Measurements from ENCODE around the gene TAF5L.
"Not testable (repeated sequence)": the region's sequence is repeated elsewhere in the genome, so short reads cannot be mapped to it uniquely, and the experiment has no call there.

The TAF5L gene

DNA sequence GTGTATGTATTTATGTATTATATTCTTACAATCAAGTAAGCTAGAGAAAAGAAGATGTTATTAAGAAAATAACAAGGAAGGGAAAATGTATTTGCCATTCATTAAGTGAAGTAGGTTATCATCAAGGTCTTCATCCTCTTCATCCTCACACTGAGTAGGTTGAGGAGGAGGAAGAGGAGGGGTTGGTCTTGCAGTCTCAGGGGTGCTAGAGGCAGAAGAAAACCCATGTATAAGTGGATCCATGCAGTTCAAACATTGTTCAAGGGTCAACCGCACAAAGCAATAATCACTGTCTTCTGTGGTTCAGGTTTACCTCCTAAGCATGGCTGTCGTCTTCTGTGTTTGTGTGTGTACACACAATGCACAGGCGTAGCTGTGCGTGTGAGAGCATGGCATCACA, 17.0 kb upstream of the TAF5L start:
- DNase-seq (ENCODE audit: low spot score) = no peak

- no peak for DNase-seq (ENCODE audit: low spot score)
Observed at GRCh38 chr1:229642376-229642775, 16.5 kb upstream of the TAF5L start.

- no peak for DNase-seq (ENCODE audit: low spot score)
Observed at GRCh38 chr1:229641306-229641705, 15.4 kb upstream of the TAF5L start.

DNA sequence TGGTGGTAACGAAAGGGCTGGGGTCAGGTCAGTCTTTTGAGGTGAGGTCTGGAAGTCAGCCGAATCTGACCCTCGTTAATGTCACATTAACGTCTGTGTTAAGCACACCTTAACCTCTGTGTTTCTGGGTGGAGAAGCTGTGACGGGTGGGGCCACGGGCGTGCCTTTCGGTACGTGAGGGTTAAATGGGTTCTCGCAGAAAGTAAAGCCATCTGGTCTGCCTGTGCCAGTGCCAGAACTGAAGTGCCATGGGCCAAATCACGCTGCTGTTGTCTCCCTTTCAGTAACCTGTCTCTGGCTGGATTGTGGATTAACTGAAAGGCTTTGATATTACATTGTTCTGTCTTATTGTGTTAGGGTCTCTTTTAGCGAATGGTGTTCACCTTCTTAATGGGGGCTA, 14.5 kb upstream of the TAF5L start:
- DNase-seq (ENCODE audit: low spot score) = no peak

GRCh38 chr1:229637746-229638145, 11.8 kb upstream of the TAF5L start:
- DNase-seq (ENCODE audit: low spot score) = no peak

DNA sequence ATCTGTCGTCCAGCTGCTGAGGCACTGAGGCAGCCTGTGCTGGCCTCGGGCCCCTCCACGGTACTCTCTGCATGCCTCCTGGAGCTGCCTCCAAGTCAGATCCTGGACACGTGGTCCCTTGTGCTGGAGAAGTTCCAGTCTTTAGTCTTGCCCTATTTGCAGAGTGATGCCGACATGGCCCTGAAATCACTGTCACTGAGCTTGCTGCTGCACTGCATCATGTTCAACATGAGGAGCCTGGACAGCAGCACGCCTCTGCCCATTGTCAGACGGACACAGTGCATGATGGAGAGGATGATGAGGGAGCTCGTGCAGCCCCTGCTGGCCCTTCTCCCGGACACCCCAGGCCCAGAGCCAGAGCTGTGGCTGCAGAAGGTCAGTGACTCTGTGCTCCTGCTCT, 10.1 kb upstream of the TAF5L start:
- no peak for DNase-seq (ENCODE audit: low spot score)

GRCh38 chr1:229631966-229632365, 6.0 kb upstream of the TAF5L start:
- no peak for DNase-seq (ENCODE audit: low spot score)

- DNase-seq (ENCODE audit: low spot score) = no peak
Observed at GRCh38 chr1:229631148-229631547, 5.2 kb upstream of the TAF5L start.

- DNase-seq (ENCODE audit: low spot score) = no peak
Observed at GRCh38 chr1:229629261-229629660, 3.3 kb upstream of the TAF5L start.

GRCh38 chr1:229627003-229627402, 1.1 kb upstream of the TAF5L start:
- DNase-seq (ENCODE audit: low spot score) = no peak

GRCh38 chr1:229625071-229625914, 629 bp downstream of the TAF5L start:
- peak; percentile 32 for DNase-seq (ENCODE audit: low spot score)

DNA sequence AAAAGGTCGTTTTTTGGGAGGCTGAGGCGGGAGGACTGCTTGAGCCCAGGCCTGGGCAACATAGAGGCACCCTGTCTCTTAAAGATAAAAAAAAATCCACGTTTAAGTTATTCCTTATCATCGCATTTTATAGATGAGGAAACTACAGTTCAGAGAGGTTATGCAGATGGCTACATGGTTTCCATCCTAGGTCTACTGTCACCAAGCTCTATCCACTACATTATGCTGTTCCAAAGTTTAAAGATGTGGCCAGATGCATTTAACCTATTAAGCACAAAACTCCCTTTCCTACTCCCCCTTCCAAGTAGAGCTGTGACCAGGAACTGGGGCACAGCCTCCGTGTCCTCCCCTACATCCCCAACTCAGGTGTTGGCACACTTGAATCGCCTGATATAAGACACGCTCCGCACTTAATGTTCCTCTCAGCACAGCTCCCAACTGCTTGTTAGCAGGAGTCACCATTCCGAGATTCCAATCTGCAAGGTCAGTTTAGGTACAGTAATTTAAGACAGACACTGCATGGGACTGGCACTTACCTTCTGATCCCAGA, 1.3 kb downstream of the TAF5L start:
- no peak for DNase-seq (ENCODE audit: low spot score)

GRCh38 chr1:229623838-229624237, 2.1 kb downstream of the TAF5L start:
- DNase-seq (ENCODE audit: low spot score) = no peak

DNA sequence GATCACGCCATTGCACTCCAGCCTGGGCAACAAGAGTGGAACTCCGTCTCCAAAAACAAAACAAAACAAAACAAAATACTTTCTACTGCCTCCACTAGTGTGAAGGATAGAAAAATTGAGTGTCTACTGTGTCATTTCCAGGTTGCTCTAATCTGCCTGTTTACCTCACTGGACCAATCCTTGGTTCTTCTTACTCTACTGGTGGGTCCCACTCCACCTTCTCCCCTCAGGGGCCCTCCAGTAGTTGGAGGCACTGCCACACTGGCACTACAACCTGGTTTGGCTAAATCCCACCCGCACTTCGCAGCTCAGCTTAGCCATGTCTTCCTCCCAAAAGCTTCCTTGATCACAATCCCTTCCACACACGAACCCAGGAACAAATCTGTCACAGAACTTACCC, 2.7 kb downstream of the TAF5L start:
- no peak for DNase-seq (ENCODE audit: low spot score)

DNA sequence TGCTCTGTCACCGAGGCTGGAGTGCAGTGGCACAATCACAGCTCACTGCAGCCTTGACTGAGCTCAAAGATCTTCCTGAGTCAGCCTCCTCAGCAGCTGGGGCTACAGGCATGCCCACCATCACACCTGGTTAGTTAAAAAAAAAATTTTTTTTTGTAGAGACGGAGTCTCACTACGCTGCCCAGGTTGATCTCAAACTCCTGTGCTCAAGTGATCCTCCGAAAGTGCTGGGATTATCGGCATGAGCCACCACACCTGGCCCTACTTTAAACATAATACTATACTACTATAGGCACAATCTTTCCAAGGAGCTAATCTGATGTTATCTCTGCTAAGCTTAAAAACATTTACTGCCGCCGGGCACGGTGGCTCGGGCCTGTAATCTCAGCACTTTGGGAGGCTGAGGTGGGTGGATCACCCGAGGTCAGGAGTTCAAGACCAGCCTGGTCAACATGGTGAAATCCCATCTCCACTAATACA, 3.2 kb downstream of the TAF5L start:
- not testable (repeated sequence) for DNase-seq (ENCODE audit: low spot score)

- DNase-seq (ENCODE audit: low spot score) = no peak
Observed at GRCh38 chr1:229621663-229622062, 4.3 kb downstream of the TAF5L start.

DNA sequence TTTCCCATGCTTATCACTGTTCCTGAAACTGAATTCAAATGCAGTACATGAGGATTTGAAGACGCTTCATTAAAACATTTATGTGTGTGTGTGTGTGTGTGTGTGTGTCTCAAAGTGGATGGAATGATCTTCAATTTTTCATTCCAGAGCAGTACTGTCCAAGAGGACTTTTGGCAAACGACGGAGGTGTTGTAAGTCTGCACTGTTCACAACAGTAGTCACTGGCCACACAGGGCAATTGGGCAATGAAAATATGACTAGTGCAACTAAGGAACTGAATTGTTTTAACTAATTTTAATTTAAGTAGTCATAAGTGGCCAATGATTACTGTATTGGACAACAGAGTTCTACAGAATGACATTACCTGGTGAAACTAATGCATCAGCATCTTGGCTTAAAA, 5.0 kb downstream of the TAF5L start:
- no peak for DNase-seq (ENCODE audit: low spot score)

- no peak for DNase-seq (ENCODE audit: low spot score)
Observed at GRCh38 chr1:229619614-229620013, 6.3 kb downstream of the TAF5L start.

DNA sequence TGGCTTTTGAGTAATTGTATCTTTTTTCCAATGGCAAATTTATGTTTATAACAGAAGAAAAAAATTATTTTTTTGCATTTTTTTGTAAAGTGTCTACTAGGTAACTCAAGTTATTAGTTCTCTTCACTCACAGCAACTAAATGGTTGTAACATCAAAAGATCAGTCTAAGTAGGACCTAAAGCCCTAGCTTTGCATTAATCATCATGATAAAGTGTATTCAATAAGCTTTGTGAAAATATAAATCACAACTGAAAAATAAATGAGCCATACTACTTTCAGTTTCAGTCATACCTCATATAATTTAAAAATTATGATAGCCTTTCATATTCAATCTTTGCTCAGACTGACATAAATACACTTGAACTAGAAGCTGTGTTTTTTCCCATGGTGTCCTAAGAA, 6.9 kb downstream of the TAF5L start:
- no peak for DNase-seq (ENCODE audit: low spot score)

- no peak for DNase-seq (ENCODE audit: low spot score)
Observed at GRCh38 chr1:229617351-229618100, 8.4 kb downstream of the TAF5L start.

DNA sequence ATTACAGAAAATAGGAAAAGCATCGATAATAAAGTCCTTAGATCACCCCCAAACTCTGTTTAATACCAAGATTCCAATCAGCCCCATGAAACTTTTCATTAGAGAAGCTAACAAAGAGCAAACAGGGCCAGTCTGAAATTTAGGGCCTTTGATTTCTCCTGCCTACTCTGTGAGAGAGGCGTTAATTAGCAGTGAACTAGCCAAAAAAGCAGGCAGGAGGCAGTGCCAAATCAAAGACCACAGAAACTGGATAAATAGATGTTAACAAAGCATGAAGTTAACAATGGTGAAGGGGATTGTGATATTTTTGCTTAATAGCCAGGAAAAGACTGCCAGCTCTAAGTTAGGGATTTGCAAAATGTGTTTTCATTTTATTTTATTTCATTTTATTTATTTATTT, 11.2 kb downstream of the TAF5L start:
- no peak for DNase-seq (ENCODE audit: low spot score)

DNA sequence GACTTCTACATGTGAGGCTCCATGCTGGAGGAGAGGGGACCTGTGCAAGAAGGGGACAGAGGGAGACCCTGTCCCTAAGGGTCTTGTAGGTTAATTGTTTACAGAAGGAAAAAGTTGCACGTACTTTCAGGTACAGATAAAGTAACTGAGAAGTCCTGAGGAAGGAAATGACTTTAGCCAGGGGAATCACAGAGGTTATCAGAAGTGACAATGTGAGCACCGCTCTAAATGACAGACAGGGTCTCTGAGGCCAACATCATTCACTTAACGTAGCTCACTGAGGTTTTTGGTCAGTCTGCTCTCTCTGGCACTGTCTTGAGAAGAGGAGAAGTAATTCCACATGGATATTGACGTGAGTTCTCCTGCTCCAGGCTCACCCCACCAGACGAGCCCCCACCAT, 12.0 kb downstream of the TAF5L start:
- DNase-seq (ENCODE audit: low spot score) = no peak

DNA sequence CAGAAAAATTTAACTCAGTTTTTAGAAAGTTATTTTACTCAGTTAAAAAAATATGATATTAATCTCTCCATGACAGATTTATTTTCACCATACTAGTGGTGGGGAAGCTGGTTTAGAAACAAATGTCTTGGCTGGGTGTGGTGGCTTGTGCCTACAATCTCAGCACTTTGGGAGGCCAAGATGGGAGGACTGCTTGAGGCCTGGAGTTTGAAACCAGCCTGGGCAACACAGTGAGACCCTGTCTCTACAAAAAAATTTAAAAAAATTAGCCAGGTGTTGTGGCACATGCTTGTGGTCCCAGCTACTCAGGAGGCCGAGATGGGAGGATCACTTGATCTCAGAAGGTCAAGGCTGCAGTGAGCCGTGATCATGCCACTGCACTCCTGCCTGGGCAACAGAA, 17.3 kb downstream of the TAF5L start:
- DNase-seq (ENCODE audit: low spot score) = no peak
